Measurements from ENCODE around the gene CLIC3.

CLIC3 gene

DNA sequence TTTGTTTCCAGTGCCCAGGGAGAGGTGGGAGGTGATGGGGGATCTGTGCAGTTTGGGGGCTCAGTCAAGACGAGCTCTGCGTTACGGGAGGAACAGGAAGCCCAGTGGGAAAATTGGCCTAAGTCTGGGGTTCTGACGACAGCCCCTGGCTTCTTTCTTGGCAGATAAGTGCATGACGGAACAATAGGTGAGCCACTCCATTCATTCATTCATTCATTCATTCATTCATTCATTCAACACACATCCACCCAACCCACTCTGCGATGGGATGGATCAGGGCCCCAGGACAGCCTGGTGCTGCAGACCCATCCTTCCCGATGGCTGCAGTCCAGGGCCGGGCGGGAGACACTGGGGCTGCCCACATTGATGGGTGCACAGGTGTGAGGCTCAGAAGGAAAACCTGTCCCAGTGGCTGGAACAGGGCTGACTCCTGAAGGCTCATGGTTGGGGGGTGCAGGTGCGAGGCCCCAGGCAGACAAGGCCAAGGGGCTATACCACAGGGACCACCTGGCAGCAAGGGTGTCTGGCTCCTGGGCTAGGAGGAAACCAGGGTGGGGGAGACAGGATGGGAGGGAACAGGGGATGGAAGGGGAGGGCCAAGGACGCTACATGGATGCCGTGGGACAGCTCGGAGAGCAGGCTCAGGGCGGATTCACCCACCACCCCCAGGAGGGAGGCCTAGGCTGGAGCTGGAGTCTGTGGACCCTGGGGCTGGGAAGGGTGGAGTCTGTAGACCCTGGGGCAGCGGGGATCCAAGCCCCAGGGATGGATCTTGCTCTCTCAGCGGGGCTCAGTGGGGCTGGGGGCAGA lies 15.5 kb downstream of the CLIC3 start:
- peaks cover 27 to 40% (median 37%) of the 10 kb centered on the region in 11 experiments for H3K27me3 ChIP-seq
- H3K4me3 ChIP-seq = no peak overlapping the region
- TF ChIP-seq Cebpa-rat (IDR thresholded peaks at IDR 0.05) = no peak
- no peaks in the 10 kb centered on the region for H3K9me3 ChIP-seq (replicated peaks in 1 of 11)
- H3K4me1 ChIP-seq = peaks cover 13 to 37% (median 30%) of the 10 kb centered on the region in 10 experiments
- H3K36me3 ChIP-seq = no peaks in the 10 kb centered on the region
- no peaks in the 10 kb centered on the region; a peak in 1 of 22 replicates for H4K20me1 ChIP-seq
- H3K4me2 ChIP-seq = no peak overlapping the region
- H3K9ac ChIP-seq = no peak overlapping the region
- H3K27ac ChIP-seq = no peak overlapping the region

DNA sequence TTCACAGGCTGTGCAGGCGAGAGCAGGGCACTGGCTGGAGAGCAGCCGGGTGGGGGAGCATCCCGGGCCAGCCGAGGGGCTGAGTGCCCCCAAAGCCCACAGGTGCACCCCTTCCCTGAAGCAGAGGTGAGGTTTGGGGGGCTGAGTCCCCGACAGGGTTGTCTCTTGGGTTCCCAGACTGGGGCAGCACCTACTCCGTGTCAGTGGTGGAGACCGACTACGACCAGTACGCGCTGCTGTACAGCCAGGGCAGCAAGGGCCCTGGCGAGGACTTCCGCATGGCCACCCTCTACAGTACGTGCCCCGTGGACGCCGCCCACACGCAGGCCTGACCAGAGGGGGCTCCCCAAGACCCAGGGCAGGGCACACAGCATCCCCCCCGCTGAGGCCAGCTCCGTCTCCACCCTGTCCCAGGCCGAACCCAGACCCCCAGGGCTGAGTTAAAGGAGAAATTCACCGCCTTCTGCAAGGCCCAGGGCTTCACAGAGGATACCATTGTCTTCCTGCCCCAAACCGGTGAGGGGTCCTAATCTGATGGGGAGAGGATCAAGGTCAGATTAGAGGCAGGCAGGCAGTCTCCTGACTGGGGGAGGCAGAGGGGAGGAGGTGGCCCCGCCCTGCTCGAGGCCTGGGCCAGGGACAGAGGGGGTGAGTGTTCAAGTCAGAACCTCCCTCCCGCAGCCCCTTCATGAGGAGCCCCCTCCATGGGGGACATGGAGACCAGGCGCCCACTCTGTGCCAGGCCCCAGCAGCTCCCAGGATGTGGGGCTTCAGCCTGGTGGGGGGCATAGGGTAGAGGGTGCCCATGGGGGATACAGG lies 16.4 kb downstream of the CLIC3 start:
- Histone ChIP-seq H3K4me1 (peaks cover 22 to 46% (median 39%) of the 10 kb centered on the region in 10 experiments), H3K27me3 (peaks cover 18 to 31% (median 28%) of the 10 kb centered on the region in 11 experiments), H3K9me3 (replicated peaks in 1 of 11) (no peaks in the 10 kb centered on the region), H3K27ac (no peak overlapping the region), H3K4me3 (no peak overlapping the region), H3K4me2 (peak overlapping the region in 9 of 11 experiments; percentile 18 to 54 (median 35); a peak in 15 of 22 replicates), H4K20me1 (no peaks in the 10 kb centered on the region; a peak in 3 of 22 replicates), H3K9ac (0 out of 22 replicates have a peak overlapping the region, but pooled peaks of 1 of the 11 experiments have one; percentile 13), H3K36me3 (no peaks in the 10 kb centered on the region)
- TF ChIP-seq Cebpa-rat (IDR thresholded peaks at IDR 0.05) = no peak

DNA sequence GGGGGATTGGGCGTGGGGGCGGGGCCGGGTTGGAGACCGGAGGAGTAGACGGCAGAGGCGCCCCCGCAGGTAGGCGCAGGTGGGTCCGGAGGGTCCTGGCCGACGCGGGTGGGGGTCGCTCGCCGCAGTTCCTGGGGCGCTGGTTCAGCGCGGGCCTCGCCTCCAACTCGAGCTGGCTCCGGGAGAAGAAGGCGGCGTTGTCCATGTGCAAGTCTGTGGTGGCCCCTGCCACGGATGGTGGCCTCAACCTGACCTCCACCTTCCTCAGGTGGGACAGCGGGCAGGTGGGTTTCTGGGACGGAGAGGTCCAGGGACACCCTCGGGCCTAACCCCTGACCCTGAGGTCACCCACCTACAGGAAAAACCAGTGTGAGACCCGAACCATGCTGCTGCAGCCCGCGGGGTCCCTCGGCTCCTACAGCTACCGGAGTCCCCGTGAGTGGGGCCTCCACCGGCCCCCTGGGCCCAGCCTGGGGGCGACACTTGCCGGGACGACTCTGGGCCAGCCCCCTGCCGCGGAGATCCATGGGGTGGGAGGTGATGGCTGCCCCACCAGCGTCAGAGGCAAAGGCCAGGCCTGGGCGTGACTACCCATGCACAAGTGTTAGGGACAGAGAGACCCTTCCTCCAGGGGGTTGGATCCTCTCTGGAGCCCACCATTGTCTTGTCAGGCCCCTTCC lies 17.4 kb downstream of the CLIC3 start:
- Histone ChIP-seq H3K9ac (0 out of 22 replicates have a peak overlapping the region, but pooled peaks of 1 of the 11 experiments have one; percentile 13), H3K4me2 (peak overlapping the region in 9 of 11 experiments; percentile 18 to 54 (median 35); a peak in 15 of 22 replicates), H4K20me1 (no peaks in the 10 kb centered on the region; a peak in 3 of 22 replicates), H3K27ac (no peak overlapping the region), H3K27me3 (peaks cover 9 to 21% (median 18%) of the 10 kb centered on the region in 11 experiments), H3K4me1 (peaks cover 28 to 51% (median 45%) of the 10 kb centered on the region in 10 experiments), H3K36me3 (no peaks in the 10 kb centered on the region), H3K4me3 (no peak overlapping the region), H3K9me3 (replicated peaks in 1 of 11) (no peaks in the 10 kb centered on the region)
- TF ChIP-seq Cebpa-rat (IDR thresholded peaks at IDR 0.05) = no peak

DNA sequence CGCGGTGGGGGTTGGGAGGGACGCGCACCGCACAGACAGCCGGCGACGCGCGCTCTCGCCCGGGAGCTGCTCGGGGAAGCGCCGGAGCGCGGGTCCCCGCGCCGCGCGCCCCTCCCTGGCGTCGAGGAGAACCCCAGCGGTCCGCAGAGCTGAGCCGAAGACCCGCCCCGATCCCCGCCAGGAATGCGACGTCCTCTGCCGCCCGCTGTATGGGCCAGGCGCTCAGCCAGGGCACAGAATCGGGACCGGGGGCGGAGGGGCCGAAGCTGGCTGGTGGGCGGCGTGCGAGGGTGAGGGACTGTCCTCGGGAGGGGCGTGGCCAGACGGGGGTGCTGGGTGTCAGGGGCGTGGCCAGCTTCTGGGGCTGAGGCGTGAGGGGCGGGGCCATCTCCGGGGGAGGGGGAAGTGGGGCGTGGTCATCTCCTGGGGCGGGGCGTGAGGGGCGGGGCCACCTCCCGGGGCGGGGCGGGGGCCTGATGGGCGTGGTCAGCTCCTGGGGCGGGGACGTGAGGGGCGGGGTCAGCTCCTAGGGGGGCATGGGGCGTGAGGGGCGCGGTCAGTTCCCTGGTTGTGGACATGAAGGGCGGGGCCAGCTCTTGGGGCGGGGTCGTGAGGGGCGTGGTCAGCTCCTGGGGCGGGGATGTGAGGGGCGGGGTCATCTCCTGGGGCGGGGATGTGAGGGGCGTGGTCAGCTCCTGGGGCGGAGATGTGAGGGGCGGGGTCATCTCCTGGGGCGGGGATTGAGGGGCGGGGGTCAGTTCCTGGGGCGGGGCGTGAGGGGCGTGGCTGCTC lies 18.1 kb downstream of the CLIC3 start:
- Histone ChIP-seq H3K27ac (no peak overlapping the region), H4K20me1 (no peaks in the 10 kb centered on the region; a peak in 3 of 22 replicates), H3K27me3 (peaks cover 1 to 14% (median 10%) of the 10 kb centered on the region in 11 experiments; a peak in 21 of 22 replicates), H3K4me3 (no peak overlapping the region), H3K36me3 (no peaks in the 10 kb centered on the region), H3K4me1 (peaks cover 28 to 58% (median 40%) of the 10 kb centered on the region in 10 experiments), H3K9me3 (replicated peaks in 1 of 11) (no peaks in the 10 kb centered on the region), H3K9ac (no peak overlapping the region), H3K4me2 (no peak overlapping the region)
- no peak for TF ChIP-seq Cebpa-rat (IDR thresholded peaks at IDR 0.05)

DNA sequence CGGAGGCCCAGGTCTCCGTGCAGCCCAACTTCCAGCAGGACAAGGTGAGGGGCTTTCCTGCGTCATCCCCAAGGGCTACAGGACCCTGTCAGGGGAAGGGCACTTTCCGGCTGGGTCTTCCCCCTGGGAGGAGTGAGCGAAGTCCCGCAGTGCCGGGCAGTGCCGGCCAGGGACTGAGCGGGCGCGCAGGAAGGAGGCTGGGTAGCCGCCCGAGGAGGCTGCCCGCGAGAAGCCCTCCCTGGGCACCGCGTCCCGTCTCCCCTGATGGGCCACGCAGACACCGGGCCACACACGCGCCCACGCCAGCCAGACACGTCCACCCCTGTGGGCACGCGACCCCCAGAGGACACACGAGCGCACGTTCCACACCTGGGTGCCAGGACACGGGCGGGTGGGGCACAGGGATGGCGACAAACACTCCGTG lies 18.7 kb downstream of the CLIC3 start:
- H3K4me1 ChIP-seq = peaks cover 28 to 58% (median 39%) of the 10 kb centered on the region in 10 experiments
- peaks cover 0 to 8% (median 5%) of the 10 kb centered on the region in 11 experiments; a peak in 10 of 22 replicates for H3K27me3 ChIP-seq
- H3K9ac ChIP-seq = no peak overlapping the region
- H3K27ac ChIP-seq = no peak overlapping the region
- no peaks in the 10 kb centered on the region for H3K36me3 ChIP-seq
- TF ChIP-seq Cebpa-rat (IDR thresholded peaks at IDR 0.05) = no peak
- H4K20me1 ChIP-seq = no peaks in the 10 kb centered on the region; a peak in 3 of 22 replicates
- peak overlapping the region in 4 of 11 experiments; percentile 9 to 35 (median 26); a peak in 4 of 22 replicates for H3K4me2 ChIP-seq
- H3K9me3 ChIP-seq (replicated peaks in 1 of 11) = no peaks in the 10 kb centered on the region
- no peak overlapping the region for H3K4me3 ChIP-seq

DNA sequence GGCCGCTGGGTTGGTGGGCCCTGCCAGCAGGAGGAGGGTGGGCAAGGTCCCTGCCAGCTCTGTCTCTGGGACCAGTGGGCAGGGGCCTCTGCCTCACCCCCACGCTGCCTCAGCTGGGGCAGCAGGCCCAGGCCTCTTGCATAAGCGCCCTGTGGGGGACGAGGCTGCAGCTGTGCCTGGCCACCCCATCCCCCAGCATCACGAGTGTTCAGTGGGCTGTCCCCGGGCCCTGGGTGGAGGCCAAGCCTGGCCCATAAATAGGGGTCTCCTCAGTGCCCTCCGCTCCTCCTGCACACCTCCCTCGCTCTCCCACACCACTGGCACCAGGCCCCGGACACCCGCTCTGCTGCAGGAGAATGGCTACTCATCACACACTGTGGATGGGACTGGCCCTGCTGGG lies 19.1 kb downstream of the CLIC3 start, which contains the start of gene PTGDS:
Gene PTGDS (plus strand): TSS at position 282 of the 400 bp plus-strand sequence. CDS start 75 bp downstream, at position 357.
- Histone ChIP-seq H4K20me1 (no peaks in the 10 kb centered on the region; a peak in 2 of 22 replicates), H3K27me3 (peaks cover 0 to 3% (median under 1%) of the 10 kb centered on the region in 11 experiments; a peak in 7 of 22 replicates), H3K9ac (0 out of 22 replicates have a peak within 1 kb of the TSS, but pooled peaks of 1 of the 11 experiments have one; percentile 37), H3K4me3 (no peak within 1 kb of the TSS), H3K4me1 (peaks cover 28 to 58% (median 39%) of the 10 kb centered on the region in 10 experiments), H3K36me3 (no peaks in the 10 kb centered on the region), H3K27ac (peak within 1 kb of the TSS in 1 of 11 experiments; percentile 24; a peak in 1 of 22 replicates), H3K9me3 (replicated peaks in 1 of 11) (no peaks in the 10 kb centered on the region), H3K4me2 (peak within 1 kb of the TSS; percentile 68 to 92 (median 77); a peak in 19 of 22 replicates)
- TF ChIP-seq Cebpa-rat (IDR thresholded peaks at IDR 0.05) = no peak

DNA sequence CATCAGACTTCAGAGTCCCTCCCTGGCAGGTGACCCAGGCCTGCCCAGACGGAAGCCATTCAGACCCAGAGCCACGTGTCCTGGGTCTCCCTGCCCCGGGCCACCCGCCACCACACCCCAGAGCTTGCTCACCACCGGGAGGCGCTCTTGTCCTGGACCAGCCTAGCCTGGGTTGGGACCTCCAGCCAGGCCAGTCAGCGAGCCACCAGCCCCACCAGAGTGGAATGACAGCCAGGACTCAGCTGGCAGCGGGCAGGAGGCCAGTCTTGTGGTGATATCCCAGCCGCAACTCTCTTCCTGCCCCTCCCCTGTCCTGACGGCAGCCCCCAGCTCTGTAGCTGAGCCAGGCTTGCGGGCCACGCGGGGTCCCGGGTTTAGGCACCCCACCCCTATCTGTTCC lies 20.7 kb downstream of the CLIC3 start:
- Histone ChIP-seq H3K4me2 (peak overlapping the region; percentile 68 to 92 (median 77)), H3K9me3 (replicated peaks in 1 of 11) (no peaks in the 10 kb centered on the region), H3K36me3 (no peaks in the 10 kb centered on the region), H3K4me3 (0 out of 20 replicates have a peak overlapping the region, but pooled peaks of 1 of the 10 experiments have one; percentile 8), H3K9ac (peak overlapping the region in 10 of 11 experiments; percentile 2 to 46 (median 22); a peak in 10 of 22 replicates), H4K20me1 (no peaks in the 10 kb centered on the region; a peak in 2 of 22 replicates), H3K27ac (peak overlapping the region in 5 of 11 experiments; percentile 13 to 42 (median 32); a peak in 7 of 22 replicates), H3K4me1 (peaks cover 36 to 62% (median 47%) of the 10 kb centered on the region in 10 experiments), H3K27me3 (no peaks in the 10 kb centered on the region)
- no peak for TF ChIP-seq Cebpa-rat (IDR thresholded peaks at IDR 0.05)

Data from BLaER1 treated with 17β-estradiol and CSF1 and Interleukin-3, amounts not matched to agents 10 nM and 100 nM (cell line).